T1000 (cell line): Measurements from ENCODE around the gene RAB40C.

Source experiments
- DNase-seq: peaks from one replicate; lab custom pipeline; 2025; ENCODE audit warnings: mixed read lengths; lab: John Stamatoyannopoulos, UW

The RAB40C gene, protein sequence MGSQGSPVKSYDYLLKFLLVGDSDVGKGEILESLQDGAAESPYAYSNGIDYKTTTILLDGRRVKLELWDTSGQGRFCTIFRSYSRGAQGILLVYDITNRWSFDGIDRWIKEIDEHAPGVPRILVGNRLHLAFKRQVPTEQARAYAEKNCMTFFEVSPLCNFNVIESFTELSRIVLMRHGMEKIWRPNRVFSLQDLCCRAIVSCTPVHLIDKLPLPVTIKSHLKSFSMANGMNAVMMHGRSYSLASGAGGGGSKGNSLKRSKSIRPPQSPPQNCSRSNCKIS

GRCh38 chr16:589658-590187 lies at the start of gene RAB40C:
Gene RAB40C, plus strand, starts transcription at chr16:590066. Its CDS starts 226 bp downstream, at chr16:590292.
- DNase-seq = peak; percentile 99

DNA sequence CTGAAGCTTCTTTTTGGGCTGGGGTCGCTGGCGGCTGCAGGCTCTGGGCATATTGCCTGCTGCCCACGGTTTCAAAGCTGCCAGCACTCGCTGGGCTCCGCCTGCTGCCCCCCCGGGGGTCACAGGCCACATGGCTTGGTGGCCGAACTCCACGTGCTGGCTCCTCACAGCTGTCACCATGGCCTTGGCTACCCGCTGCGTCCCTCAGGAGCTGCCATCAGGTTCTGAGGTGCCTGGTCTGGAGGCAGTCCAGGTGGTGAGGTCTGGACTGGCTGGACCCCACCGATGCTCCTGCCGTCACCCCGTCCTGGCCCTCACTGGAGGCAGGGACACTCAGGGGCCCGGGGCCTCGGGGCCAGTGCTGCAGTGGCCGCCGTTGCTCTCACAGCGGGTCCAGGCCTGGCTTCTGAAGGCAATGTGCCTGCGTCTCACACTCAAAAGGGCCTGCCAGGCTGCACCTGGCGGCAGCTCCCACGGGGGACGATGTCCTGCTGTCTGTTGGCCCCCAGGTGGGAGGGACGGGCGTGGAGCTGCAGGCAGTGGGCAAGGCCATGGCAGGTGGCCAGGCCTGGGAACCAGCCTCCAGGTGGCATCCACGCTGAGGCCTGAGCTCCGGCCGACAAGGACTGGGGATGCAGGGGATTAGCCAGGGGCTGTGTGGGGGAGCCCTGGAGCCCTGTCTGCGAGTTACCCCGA lies 49.1 kb upstream of the RAB40C start:
- DNase-seq = no peak

DNA sequence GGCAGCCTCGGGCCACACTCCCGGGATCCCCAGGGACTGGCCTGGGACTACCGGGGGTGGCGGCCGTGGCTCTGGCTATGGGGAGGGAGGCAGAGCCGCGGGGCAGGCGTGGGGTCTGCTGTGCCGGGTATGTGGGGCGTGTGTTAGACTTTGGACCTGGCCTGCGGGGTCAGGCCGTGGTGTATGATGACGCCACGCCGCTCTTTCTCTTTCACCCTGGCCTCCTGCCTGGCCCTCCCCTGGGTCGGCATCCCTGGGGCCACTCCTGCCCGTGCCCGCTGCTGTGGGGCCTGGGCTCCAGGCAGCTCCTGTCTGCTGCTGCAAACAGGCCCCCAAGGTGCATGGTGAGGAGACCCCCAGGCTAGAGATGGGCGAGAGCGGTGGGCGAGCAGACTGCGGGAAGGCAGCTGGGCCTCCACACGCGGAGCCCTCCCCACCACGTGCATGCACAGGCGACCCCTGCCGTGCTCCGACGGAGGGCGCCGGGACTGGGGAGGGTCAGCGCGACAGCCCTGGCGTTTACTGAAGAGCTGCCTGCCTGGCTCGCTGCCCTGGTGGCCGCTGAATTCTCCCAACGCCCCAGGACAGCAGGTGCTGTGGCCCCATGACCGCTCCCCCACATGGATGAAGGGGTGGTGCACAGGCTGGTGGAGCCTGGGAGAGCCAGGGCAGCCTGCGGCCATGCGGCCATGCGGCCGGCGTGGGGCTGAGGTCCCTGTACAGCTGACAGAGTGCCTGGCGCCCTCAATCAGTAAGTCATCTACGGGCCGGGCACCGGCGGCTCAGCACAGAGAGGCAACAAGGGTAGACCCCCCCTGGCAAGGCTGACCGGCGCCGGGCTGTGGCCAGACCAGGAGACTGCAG lies 46.3 kb upstream of the RAB40C start:
- DNase-seq = no peak

DNA sequence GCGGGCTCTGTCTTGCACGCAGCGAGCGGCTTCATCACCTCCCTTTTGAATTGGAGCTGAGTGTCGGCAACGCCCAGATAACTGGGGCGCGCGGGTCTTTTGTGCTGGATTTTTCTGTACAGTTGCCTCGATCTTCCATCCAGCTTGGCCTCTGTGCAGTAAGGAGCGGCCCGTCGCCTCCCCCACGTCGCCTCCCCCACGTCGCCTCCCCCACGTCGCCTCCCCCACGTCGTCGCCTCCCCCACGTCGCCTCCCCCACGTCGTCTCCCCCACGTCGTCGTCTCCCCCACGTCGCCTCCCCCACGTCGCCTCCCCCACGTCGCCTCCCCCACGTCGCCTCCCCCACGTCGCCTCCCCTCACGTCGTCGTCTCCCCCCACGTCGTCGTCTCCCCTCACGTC lies 45.3 kb upstream of the RAB40C start:
- DNase-seq = no peak

- DNase-seq = peak; percentile 69
Observed at GRCh38 chr16:546909-547770, 42.7 kb upstream of the RAB40C start.

DNA sequence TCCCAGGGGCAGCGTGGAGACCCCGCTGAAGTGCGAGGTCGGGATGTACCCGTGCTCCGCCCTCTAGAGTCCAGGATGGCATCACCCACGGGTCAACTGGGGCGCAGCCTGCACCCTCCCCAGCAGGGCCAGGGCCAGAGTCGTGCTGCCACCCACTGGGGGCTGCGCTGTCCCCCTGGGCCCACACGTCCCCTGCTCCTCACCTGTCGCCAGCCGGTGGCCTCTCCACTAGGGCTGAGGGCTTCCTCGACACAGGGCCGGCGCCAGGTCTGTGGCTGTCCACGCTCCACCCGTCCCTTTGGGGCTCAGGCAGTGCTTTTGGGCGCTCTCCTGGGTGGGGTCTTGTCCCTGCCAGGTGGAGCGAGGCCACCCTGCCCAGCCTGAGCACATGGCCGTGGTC lies 41.3 kb upstream of the RAB40C start:
- no peak for DNase-seq

DNA sequence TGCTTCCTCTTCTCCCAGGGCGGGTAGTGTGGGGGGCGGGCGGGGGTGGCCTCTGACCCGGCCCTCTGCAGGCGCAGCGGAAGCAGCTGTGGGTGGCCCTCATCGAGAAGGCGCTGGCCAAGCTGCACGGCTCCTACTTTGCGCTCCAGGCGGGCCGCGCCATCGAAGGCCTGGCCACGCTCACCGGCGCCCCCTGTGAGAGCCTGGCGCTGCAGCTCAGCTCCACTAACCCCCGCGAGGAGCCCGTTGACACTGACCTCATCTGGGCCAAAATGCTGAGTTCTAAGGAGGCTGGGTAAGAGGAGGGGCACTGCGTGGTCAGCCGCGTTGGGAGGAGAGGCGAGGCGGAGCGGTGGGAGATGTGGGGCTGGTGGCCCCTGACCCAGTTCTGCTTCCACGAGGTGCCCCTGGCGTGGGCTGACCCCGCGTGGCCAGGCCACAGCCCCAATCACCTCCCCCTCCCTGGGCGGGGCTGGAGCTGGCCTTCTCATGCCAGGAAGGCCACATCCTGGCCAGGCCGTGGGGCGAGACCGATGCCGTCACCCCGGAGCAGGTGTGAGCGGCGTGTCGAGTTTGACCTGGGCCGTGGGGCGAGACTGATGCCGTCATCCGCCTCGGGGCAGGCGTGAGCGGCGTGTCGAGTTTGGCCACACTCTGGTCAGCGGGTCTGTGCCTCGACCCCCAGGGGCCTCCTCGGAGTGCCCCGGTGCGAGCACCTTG lies 40.2 kb upstream of the RAB40C start:
- DNase-seq = no peak

GRCh38 chr16:551210-551609 lies 38.7 kb upstream of the RAB40C start:
- no peak for DNase-seq

DNA sequence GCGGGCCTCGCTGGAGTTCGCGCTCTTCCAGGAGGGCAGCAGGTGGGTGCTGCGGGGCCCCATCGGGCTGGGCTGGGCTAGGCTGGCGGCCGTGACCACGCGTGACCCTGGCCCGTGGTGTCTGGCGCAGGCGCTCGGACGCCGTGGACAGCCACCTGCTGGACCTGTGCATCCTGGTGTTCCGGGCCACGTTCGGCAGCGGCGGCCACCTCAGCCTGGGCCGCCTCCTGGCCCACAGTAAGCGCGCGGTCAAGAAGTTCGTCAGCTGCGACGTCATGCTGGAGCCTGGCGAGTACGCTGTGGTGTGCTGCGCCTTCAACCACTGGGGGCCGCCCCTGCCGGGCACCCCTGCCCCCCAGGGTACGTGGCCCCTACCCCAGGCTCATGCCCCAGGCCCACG lies 37.7 kb upstream of the RAB40C start:
- no peak for DNase-seq

DNA sequence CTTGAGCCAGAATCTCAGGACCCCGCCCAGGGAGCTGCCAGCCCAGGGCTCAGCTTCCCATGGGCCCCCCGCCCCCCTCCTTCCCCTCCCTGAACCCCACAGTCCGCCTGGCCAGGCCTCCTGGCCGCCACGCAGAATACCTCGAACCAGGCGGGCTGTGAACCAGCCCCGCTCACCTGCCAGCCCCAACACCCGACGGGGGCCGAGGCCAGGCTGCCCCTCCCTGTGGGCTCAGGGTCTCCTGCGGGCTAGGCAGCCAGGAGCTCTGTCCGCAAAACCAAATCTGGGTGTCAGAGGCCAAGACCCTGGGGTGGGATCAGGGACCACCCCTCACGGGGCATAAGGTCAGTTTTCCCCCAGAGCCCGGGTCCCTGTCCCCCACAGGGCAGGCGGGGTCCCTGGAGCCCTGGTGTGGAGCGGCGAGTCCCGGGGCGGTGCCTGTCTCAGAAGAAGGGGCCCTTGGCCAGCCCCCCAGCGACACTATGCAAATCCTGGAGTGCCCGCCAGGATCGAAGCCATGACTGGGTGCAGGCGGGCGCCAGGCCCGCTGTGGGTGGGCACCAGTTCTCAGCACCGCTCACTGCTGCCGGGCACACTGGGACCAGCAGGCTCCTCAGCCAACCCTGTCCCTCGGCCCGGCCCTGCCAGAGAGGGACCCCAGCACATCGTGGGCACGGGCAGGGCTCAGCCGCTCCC lies 36.1 kb upstream of the RAB40C start:
- no peak for DNase-seq

GRCh38 chr16:554297-554621 lies 35.6 kb upstream of the RAB40C start:
- DNase-seq = no peak

GRCh38 chr16:554640-555365 lies 35.1 kb upstream of the RAB40C start:
- no peak for DNase-seq

DNA sequence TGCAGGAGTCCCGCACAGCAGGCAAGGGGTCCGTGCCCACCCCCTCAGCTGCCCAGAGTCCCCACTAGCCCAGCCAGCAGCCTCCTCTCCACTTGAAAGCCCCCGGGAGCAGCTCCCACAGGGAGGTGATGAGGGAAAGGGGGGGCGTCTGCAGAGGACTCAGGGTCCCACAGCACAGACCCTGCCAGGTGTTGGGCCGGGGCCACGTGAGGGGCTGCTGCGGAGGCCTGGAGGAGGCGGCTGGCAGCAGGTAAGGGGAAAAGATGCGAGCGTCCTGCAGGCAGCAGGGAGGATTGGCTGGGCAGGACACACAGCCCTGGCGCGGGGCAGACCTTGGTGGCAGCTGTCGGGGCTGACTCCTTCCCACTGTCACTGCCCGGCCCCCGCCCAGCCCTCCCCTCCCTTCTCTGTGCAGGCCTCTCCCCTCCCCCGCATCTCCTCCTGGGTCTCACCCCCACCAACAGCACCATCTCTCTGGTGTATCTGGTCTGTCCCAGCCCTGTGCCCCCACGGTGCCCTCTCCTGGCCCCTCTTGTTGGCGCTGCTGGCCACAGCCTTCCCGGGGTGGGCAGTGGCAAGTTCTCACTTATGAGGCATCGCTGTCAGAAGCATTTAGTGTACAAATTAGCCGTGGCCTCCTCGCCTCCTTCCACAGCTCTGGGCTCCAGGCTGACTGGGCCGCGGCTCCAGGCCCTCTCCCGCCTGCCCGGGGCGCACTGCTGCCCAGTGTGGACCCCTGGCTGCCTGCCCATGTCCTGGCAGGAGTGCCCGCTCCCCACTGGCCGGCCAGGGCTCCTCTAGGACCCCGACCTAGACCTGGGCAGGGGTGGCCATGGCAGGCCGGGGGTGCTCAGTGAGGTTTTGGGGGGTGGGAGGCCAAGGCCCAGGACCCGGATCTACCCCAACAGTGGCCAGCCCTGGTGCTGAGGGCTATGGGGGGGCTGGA lies 34.1 kb upstream of the RAB40C start:
- no peak for DNase-seq

DNA sequence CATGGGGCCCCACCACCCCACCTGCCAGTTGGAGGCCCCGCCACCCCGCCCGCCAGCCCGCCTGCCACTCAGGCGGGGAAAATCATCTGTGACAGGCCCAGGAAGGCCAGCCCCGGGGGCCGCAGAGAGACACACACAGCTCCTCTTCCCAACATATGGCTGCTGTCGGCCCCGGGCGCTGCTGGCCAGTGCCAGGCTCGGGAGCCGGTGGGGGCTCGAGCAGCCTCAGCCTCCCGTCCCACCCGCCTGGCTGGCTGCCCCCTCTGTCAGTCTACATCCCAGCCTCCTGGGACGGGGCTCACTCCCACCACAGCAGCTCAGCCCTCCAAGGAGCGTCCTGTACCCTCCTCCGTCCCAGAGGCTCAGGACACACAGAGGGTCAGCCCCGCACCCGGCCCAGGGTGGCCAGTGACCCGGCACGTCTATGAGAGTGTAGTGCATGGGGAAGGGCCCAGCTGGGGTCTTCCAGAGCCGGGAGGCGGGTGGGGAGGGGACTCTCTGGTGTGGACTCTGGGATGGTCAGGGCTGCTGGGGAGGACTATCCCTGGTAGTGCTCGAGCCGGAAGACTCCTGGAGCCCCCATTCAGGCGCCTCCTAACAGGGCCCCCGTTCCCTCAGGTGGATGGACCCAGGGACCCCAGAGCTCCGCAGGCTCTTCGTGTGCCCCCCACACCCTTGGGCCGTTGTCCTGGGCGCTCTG lies 33.2 kb upstream of the RAB40C start:
- DNase-seq = no peak

DNA sequence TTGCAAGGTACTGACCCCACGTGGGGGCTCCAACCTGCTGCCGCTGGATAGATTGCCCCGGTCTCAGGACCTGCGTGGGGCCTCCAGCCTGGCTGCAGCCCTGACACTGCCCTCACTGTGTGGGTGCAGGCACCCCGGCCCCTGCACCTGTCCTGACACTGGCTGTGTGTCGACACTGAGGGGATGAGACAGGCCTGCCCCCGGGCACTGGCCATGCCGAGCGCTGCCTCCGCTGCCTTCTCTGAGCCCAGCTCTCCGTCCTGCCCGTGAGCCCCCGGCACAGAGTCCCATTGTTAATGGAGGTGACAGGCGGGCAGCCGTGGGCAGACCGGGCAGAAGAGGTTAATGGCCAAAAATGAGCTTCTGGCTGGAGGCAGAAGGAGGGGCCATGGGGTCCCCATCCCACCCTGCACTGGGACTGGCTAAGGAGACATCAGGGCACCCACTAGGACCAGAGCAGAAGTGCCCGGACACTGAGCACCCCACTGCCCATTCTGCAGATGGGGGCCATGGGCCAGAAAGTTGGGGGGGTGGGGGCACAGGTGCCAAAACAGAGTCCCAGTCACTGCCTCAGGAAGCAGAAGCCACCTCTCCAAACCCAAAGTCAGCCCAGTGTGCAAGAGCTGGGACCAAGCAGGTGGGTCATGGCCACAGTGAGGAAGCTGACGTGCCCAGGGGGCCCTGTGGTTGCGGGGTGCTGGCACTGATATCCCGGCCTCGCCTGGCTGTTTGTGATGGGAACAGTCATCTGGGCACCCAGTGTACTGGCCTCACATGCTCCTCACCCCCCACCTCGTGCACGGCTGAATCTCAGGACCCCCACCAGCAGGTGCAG lies 32.2 kb upstream of the RAB40C start:
- DNase-seq = no peak

GRCh38 chr16:558298-559020 lies 31.4 kb upstream of the RAB40C start:
- no peak for DNase-seq
